PC-3 (cell line): Measurements from ENCODE around the gene MPPED2.

ENCODE experiments used
- EZH2 ChIP-seq: fragments of 300-600 bp; sonication (generic); IDR thresholded peaks from one replicate; pipeline ENCODE4 v1.6.1; 2017; ENCODE audit warnings: antibody characterized with exemption, mild to moderate bottlenecking, low read length; ENCODE audit not compliant: unreplicated experiment
- TF ChIP-seq, protein P1 (sequence below): fragments of 300-600 bp; sonication (generic); conservative IDR thresholded peaks from 2 replicates; pipeline ENCODE4 v1.5.1; 2017; ENCODE audit warnings: antibody characterized with exemption, low read depth, mild to moderate bottlenecking, low read length

DNA sequence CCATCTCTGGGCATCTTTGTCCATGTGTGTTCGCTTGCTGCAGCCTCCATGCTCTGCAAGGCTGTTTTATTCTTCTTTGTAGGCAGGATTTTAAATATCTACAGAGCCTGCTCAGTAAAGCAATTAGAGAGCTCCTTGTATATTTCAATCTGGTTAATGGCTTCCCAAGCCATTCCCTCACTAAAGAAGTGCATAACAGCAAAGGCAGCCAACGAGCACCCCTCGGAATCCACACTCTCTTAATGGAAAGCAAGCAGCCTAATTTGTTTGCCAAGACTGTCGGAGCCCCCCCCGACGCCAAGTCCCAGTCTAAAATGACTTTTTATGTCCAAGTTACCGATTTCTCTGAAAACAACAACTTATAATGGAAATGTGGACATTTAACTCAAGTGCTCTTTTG, 139.6 kb downstream of the MPPED2 start:
- TF ChIP-seq, protein P1, sequence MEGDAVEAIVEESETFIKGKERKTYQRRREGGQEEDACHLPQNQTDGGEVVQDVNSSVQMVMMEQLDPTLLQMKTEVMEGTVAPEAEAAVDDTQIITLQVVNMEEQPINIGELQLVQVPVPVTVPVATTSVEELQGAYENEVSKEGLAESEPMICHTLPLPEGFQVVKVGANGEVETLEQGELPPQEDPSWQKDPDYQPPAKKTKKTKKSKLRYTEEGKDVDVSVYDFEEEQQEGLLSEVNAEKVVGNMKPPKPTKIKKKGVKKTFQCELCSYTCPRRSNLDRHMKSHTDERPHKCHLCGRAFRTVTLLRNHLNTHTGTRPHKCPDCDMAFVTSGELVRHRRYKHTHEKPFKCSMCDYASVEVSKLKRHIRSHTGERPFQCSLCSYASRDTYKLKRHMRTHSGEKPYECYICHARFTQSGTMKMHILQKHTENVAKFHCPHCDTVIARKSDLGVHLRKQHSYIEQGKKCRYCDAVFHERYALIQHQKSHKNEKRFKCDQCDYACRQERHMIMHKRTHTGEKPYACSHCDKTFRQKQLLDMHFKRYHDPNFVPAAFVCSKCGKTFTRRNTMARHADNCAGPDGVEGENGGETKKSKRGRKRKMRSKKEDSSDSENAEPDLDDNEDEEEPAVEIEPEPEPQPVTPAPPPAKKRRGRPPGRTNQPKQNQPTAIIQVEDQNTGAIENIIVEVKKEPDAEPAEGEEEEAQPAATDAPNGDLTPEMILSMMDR = no peak
- no peak for TF ChIP-seq EZH2
